Measurements from ENCODE around the gene ST3GAL3. TPM values are rescaled to one million over a fixed set of nuclear protein-coding genes. Genes with fewer than 3 reads are reported as not detected.

The ST3GAL3 gene
- total and polyA plus RNA-seq, 2 of the 13 experiments (the other 11 are each of a cell fraction or from before 2014, with no cell fraction given) = 5.1 to 8.1 TPM

DNA sequence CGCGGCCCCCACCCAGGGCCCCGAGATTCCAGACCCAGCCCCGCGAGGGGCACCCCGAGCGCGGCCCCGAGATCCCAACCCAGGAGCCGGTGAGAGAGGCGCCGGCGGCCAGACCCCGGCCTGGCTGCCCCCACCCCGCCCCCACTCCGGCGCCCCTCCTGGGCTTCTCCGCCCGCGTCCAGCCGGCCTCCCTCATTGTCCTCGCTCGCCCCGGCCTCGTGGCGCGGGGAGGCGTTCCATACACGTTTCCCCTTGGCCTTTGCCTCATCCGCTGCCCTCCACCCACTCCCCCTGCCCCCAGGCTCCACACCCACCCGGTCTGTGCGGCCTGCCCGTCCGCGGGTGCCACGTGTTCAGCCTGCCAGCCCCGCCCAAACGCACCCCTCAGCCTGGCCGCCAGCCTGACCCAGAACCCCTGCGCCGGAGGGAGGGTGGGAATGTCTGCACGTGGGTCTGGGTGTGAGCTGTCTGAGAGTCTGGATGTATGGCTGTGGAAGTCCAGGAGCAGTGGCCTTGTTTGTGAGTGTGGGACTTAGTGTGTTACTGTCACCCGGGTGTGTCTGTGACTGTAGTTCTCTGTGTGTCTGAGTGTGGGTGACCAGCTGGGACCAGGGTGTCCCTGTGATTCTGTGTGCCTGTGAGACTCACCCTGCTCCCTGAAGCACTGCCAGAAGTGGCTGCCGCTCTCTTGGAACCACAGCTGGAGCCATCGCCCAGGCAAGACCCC, 272.4 kb downstream of the ST3GAL3 start (continued):
- TF ChIP-seq FOXJ3 (CRISPR knock-in tag; IDR thresholded peaks at IDR 0.05; ENCODE audit: borderline replicate concordance) = no peak
- no peak for TF ChIP-seq ZNF207 (IDR thresholded peaks at IDR 0.05; ENCODE audit: borderline replicate concordance)
- TF ChIP-seq ASH2L (IDR thresholded peaks at IDR 0.05; ENCODE audit: insufficient read length, low read depth, low read length) = no peak
- TF ChIP-seq, protein P1, sequence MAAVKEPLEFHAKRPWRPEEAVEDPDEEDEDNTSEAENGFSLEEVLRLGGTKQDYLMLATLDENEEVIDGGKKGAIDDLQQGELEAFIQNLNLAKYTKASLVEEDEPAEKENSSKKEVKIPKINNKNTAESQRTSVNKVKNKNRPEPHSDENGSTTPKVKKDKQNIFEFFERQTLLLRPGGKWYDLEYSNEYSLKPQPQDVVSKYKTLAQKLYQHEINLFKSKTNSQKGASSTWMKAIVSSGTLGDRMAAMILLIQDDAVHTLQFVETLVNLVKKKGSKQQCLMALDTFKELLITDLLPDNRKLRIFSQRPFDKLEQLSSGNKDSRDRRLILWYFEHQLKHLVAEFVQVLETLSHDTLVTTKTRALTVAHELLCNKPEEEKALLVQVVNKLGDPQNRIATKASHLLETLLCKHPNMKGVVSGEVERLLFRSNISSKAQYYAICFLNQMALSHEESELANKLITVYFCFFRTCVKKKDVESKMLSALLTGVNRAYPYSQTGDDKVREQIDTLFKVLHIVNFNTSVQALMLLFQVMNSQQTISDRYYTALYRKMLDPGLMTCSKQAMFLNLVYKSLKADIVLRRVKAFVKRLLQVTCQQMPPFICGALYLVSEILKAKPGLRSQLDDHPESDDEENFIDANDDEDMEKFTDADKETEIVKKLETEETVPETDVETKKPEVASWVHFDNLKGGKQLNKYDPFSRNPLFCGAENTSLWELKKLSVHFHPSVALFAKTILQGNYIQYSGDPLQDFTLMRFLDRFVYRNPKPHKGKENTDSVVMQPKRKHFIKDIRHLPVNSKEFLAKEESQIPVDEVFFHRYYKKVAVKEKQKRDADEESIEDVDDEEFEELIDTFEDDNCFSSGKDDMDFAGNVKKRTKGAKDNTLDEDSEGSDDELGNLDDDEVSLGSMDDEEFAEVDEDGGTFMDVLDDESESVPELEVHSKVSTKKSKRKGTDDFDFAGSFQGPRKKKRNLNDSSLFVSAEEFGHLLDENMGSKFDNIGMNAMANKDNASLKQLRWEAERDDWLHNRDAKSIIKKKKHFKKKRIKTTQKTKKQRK (IDR thresholded peaks at IDR 0.05; ENCODE audit: low read length) = no peak
- TF ChIP-seq, protein P2, sequence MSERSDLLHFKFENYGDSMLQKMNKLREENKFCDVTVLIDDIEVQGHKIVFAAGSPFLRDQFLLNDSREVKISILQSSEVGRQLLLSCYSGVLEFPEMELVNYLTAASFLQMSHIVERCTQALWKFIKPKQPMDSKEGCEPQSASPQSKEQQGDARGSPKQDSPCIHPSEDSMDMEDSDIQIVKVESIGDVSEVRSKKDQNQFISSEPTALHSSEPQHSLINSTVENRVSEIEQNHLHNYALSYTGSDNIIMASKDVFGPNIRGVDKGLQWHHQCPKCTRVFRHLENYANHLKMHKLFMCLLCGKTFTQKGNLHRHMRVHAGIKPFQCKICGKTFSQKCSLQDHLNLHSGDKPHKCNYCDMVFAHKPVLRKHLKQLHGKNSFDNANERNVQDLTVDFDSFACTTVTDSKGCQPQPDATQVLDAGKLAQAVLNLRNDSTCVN (CRISPR knock-in tag; IDR thresholded peaks at IDR 0.05; ENCODE audit: borderline replicate concordance) = peak; percentile 61; the same call in 1 of the 2 replicates
- TF ChIP-seq FOXP1 (IDR thresholded peaks at IDR 0.05) = no peak
- no peak for TF ChIP-seq FOXP1 (CRISPR knock-in tag; IDR thresholded peaks at IDR 0.05)
- TF ChIP-seq SMAD1 (CRISPR knock-in tag; IDR thresholded peaks at IDR 0.05; ENCODE audit: borderline replicate concordance, low read depth) = peak; percentile 48; the same call in 1 of the 2 replicates
- no peak for TF ChIP-seq KAT2B (IDR thresholded peaks at IDR 0.05; ENCODE audit: borderline replicate concordance, low read depth, low read length)
- peak; percentile 64; the same call in 1 of the 2 replicates for TF ChIP-seq ZNF556 (CRISPR knock-in tag; IDR thresholded peaks at IDR 0.05; ENCODE audit: borderline replicate concordance)
- TF ChIP-seq PHB2 (IDR thresholded peaks at IDR 0.05; ENCODE audit: partially characterized antibody) = no peak
- TF ChIP-seq IRF2 (CRISPR knock-in tag; IDR thresholded peaks at IDR 0.05) = no peak
- TF ChIP-seq, protein P3, sequence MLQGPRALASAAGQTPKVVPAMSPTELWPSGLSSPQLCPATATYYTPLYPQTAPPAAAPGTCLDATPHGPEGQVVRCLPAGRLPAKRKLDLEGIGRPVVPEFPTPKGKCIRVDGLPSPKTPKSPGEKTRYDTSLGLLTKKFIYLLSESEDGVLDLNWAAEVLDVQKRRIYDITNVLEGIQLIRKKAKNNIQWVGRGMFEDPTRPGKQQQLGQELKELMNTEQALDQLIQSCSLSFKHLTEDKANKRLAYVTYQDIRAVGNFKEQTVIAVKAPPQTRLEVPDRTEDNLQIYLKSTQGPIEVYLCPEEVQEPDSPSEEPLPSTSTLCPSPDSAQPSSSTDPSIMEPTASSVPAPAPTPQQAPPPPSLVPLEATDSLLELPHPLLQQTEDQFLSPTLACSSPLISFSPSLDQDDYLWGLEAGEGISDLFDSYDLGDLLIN (CRISPR knock-in tag; IDR thresholded peaks at IDR 0.05; ENCODE audit: borderline replicate concordance) = no peak
- TF ChIP-seq, protein P4, sequence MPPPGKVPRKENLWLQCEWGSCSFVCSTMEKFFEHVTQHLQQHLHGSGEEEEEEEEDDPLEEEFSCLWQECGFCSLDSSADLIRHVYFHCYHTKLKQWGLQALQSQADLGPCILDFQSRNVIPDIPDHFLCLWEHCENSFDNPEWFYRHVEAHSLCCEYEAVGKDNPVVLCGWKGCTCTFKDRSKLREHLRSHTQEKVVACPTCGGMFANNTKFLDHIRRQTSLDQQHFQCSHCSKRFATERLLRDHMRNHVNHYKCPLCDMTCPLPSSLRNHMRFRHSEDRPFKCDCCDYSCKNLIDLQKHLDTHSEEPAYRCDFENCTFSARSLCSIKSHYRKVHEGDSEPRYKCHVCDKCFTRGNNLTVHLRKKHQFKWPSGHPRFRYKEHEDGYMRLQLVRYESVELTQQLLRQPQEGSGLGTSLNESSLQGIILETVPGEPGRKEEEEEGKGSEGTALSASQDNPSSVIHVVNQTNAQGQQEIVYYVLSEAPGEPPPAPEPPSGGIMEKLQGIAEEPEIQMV (CRISPR knock-in tag; IDR thresholded peaks at IDR 0.05; ENCODE audit: low read depth) = no peak
- TF ChIP-seq, protein P5, sequence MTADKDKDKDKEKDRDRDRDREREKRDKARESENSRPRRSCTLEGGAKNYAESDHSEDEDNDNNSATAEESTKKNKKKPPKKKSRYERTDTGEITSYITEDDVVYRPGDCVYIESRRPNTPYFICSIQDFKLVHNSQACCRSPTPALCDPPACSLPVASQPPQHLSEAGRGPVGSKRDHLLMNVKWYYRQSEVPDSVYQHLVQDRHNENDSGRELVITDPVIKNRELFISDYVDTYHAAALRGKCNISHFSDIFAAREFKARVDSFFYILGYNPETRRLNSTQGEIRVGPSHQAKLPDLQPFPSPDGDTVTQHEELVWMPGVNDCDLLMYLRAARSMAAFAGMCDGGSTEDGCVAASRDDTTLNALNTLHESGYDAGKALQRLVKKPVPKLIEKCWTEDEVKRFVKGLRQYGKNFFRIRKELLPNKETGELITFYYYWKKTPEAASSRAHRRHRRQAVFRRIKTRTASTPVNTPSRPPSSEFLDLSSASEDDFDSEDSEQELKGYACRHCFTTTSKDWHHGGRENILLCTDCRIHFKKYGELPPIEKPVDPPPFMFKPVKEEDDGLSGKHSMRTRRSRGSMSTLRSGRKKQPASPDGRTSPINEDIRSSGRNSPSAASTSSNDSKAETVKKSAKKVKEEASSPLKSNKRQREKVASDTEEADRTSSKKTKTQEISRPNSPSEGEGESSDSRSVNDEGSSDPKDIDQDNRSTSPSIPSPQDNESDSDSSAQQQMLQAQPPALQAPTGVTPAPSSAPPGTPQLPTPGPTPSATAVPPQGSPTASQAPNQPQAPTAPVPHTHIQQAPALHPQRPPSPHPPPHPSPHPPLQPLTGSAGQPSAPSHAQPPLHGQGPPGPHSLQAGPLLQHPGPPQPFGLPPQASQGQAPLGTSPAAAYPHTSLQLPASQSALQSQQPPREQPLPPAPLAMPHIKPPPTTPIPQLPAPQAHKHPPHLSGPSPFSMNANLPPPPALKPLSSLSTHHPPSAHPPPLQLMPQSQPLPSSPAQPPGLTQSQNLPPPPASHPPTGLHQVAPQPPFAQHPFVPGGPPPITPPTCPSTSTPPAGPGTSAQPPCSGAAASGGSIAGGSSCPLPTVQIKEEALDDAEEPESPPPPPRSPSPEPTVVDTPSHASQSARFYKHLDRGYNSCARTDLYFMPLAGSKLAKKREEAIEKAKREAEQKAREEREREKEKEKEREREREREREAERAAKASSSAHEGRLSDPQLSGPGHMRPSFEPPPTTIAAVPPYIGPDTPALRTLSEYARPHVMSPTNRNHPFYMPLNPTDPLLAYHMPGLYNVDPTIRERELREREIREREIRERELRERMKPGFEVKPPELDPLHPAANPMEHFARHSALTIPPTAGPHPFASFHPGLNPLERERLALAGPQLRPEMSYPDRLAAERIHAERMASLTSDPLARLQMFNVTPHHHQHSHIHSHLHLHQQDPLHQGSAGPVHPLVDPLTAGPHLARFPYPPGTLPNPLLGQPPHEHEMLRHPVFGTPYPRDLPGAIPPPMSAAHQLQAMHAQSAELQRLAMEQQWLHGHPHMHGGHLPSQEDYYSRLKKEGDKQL (CRISPR knock-in tag; IDR thresholded peaks at IDR 0.05; ENCODE audit: low read depth) = no peak
- TF ChIP-seq ZFP90 (CRISPR knock-in tag; IDR thresholded peaks at IDR 0.05; ENCODE audit: borderline replicate concordance) = no peak

All from HepG2 (cell line).